Activated B cell treated with CpG ODN at 0.5 μM for 24 hours (primary cell): ENCODE measurements around the gene MTRFR. TPM values are rescaled to one million over a fixed set of nuclear protein-coding genes. Genes with fewer than 3 reads are reported as not detected.
A peak's percentile ranks its signal among the peaks of the same experiment; 100 is the strongest.
"Not testable (repeated sequence)": the region's sequence is repeated elsewhere in the genome, so short reads cannot be mapped to it uniquely, and the experiment has no call there.

Source experiments
- ATAC-seq: fragments of 200-7000 bp; cut with Tn5 transposase; one replicate; pipeline ENCODE4 v1.10.0; 2021; ENCODE audit warnings: low read depth, mild to moderate bottlenecking, moderate library complexity
- CTCF ChIA-PET: fragments of 350-600 bp; sonication (Branson Sonifier 250); formaldehyde crosslinking; loops from one replicate; lab custom pipeline; 2021; ENCODE audit warnings: antibody characterized with exemption; lab: Charles Lee
- POLR2A ChIA-PET: fragments of 350-600 bp; sonication (Branson Sonifier 250); formaldehyde crosslinking; loops from one replicate; lab custom pipeline; 2021; ENCODE audit warnings: antibody characterized with exemption; lab: Charles Lee
- DNase-seq: peaks from one replicate; pipeline ENCODE4 v3.0.0; 2022
- H3K27ac Mint-ChIP-seq: one replicate; pipeline ENCODE4 v1.8.0; 2020; ENCODE audit warnings: mixed read lengths
- H3K27me3 Mint-ChIP-seq: one replicate; pipeline ENCODE4 v1.8.0; 2021; ENCODE audit warnings: mixed read lengths
- H3K36me3 Mint-ChIP-seq: one replicate; pipeline ENCODE4 v1.8.0; 2021; ENCODE audit warnings: low read depth, mixed read lengths
- H3K4me1 Mint-ChIP-seq: one replicate; pipeline ENCODE4 v1.8.0; 2021; ENCODE audit warnings: mixed read lengths
- H3K4me3 Mint-ChIP-seq: one replicate; pipeline ENCODE4 v1.8.0; 2020; ENCODE audit warnings: mild to moderate bottlenecking, mixed read lengths
- H3K9me3 Mint-ChIP-seq: one replicate; pipeline ENCODE4 v1.8.0; 2020; ENCODE audit warnings: mixed read lengths
- intact Hi-C: fragments of 100-400 bp; cut with micrococcal nuclease; formaldehyde crosslinking; loops from one replicate; pipeline ENCODE4 v1.15.1; 2024
- total RNA-seq: library from RNA; stranded (reverse); gene quantifications from 2 replicates; pipeline ENCODE4 v1.2.3, GENCODE V29; 2022
- TF ChIP-seq, protein P1 (sequence below): fragments of 200-600 bp; IDR thresholded peaks from one replicate; pipeline ENCODE4 v1.8.0; 2022; ENCODE audit warnings: antibody characterized with exemption, mild to moderate bottlenecking

MTRFR gene
- 23.5 and 23.6 TPM in 2 replicates for total RNA-seq

DNA sequence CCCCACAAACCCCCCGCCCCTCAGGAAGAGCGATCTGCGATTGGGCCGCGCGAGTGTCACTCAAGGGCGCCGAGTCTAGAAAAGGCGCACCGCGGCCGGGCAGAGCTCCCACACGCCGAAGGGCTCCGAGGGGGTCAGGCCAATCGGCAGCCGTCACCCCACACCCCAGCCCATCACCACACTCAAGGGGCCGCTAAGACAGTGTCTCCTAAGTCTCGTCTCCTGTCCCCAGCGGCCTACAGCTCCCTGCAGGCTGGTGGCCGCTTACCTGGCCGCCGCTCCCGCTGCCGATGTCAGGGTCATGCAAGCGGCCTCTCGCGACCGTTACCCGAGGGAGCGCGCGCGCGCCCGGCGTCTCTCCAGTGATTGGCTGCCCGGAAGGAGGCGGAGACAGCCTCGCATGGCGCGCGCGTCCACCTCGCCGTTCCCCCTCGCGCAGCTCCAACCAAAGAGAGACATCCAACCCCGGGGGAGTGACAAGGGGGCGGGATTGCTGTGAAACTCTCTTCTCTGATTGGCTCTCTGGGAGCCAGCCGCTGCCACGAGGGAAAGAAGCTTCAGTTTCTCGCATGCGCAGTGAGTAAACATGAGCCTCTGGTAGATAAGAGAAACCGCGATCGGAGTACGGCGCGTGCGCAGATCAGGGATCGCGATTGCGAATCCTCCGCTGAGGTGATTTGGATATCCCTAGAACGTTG is at the start of gene MTRFR, which contains the start of gene MPHOSPH9:
Gene MTRFR, plus strand, starts transcription at position 630 of the 698 bp plus-strand sequence. CDS start 20,239 bp downstream, outside the sequence.
Gene MPHOSPH9, minus strand, starts transcription at position 335 of the 698 bp plus-strand sequence. CDS start 2,777 bp downstream, outside the sequence.
- CTCF ChIA-PET = interaction anchor here (0.9 to 4.9 kb wide), 4 partner anchors 78 to 259 kb away, joined by 3 to 42 read pairs (median 5); no protein-coding TSS in a partner anchor
- peak; percentile 90 for ATAC-seq
- peak; percentile 96 for DNase-seq
- H3K9me3 Mint-ChIP-seq = no peaks in the 10 kb centered on the region
- peaks cover 73% of the 10 kb centered on the region for H3K4me1 Mint-ChIP-seq
- POLR2A ChIA-PET = interaction anchor here (0.6 to 3.1 kb wide), 72 partner anchors 8 to 1832 kb away, joined by 3 to 53 read pairs (median 5); partner anchors contain the start of genes ABCB9, ARL6IP4, ATP6V0A2 and DDX55
- peaks cover 18% of the 10 kb centered on the region for H3K36me3 Mint-ChIP-seq
- H3K4me3 Mint-ChIP-seq = peak within 1 kb of the TSS; percentile 98
- peaks cover 3% of the 10 kb centered on the region for H3K27me3 Mint-ChIP-seq
- TF ChIP-seq, protein P1, sequence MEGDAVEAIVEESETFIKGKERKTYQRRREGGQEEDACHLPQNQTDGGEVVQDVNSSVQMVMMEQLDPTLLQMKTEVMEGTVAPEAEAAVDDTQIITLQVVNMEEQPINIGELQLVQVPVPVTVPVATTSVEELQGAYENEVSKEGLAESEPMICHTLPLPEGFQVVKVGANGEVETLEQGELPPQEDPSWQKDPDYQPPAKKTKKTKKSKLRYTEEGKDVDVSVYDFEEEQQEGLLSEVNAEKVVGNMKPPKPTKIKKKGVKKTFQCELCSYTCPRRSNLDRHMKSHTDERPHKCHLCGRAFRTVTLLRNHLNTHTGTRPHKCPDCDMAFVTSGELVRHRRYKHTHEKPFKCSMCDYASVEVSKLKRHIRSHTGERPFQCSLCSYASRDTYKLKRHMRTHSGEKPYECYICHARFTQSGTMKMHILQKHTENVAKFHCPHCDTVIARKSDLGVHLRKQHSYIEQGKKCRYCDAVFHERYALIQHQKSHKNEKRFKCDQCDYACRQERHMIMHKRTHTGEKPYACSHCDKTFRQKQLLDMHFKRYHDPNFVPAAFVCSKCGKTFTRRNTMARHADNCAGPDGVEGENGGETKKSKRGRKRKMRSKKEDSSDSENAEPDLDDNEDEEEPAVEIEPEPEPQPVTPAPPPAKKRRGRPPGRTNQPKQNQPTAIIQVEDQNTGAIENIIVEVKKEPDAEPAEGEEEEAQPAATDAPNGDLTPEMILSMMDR = no peak
- peak within 1 kb of the TSS; percentile 98 for H3K27ac Mint-ChIP-seq
- intact Hi-C loops = loop anchor here (1.0 to 10.0 kb wide), 11 partner anchors 38 to 1151 kb away; partner anchors contain the start of genes ABCB9, CCDC92, CDK2AP1 and DENR

DNA sequence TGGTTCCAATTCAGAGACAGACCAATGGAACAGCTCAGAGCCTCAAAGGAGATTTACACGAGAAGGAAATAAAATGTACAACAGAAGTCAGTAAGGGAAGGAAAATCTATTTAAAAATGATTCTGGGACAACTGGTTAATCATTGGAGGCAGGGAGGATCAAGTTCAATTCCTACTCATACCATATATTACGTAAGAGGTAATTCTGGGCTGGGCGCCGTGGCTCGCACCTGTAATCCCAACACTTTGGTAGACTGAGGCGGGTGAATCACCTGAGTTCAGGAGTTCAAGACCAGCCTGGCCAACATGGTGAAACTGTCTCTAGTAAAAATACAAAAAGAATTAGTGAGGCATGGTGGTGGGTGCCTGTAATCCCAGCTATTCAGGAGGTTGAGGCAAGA is 45.6 kb upstream of the MTRFR start:
- no peak overlapping the region for H3K27ac Mint-ChIP-seq
- no peaks in the 10 kb centered on the region for H3K4me1 Mint-ChIP-seq
- no peaks in the 10 kb centered on the region for H3K9me3 Mint-ChIP-seq
- POLR2A ChIA-PET = no interaction called here
- CTCF ChIA-PET = no interaction called here
- H3K27me3 Mint-ChIP-seq = no peaks in the 10 kb centered on the region
- no peak overlapping the region for H3K4me3 Mint-ChIP-seq
- TF ChIP-seq, protein P1 = no peak
- ATAC-seq = no peak
- peaks cover 46% of the 10 kb centered on the region for H3K36me3 Mint-ChIP-seq
- DNase-seq = no peak
- intact Hi-C loops = no loop called here

- DNase-seq (no peak), ATAC-seq (no peak)
- TF ChIP-seq, protein P1 = no peak
- no peak overlapping the region for H3K4me3 Mint-ChIP-seq
- no peaks in the 10 kb centered on the region for H3K4me1 Mint-ChIP-seq
- intact Hi-C loops = no loop called here
- no peak overlapping the region for H3K27ac Mint-ChIP-seq
- ChIA-PET POLR2A (no interaction called here), CTCF (interaction anchor here (1.2 kb wide), 1 partner anchor 38 kb away, joined by 3 read pairs; no protein-coding TSS in a partner anchor)
- no peaks in the 10 kb centered on the region for H3K27me3 Mint-ChIP-seq
- H3K36me3 Mint-ChIP-seq = peaks cover 49% of the 10 kb centered on the region
- no peaks in the 10 kb centered on the region for H3K9me3 Mint-ChIP-seq
These were observed 33.3 kb upstream of the MTRFR start for GRCh38 chr12:123199936-123200335.

- CTCF ChIA-PET = interaction anchor here (1.2 kb wide), 1 partner anchor 38 kb away, joined by 3 read pairs; no protein-coding TSS in a partner anchor
- intact Hi-C loops = no loop called here
- POLR2A ChIA-PET = no interaction called here
- no peak overlapping the region for H3K27ac Mint-ChIP-seq
- no peaks in the 10 kb centered on the region for H3K27me3 Mint-ChIP-seq
- H3K4me3 Mint-ChIP-seq = no peak overlapping the region
- H3K4me1 Mint-ChIP-seq = no peaks in the 10 kb centered on the region
- TF ChIP-seq, protein P1 = no peak
- ATAC-seq (no peak), DNase-seq (no peak)
- no peaks in the 10 kb centered on the region for H3K9me3 Mint-ChIP-seq
- peaks cover 50% of the 10 kb centered on the region for H3K36me3 Mint-ChIP-seq
These were observed 32.8 kb upstream of the MTRFR start for GRCh38 chr12:123200414-123200813.

DNA sequence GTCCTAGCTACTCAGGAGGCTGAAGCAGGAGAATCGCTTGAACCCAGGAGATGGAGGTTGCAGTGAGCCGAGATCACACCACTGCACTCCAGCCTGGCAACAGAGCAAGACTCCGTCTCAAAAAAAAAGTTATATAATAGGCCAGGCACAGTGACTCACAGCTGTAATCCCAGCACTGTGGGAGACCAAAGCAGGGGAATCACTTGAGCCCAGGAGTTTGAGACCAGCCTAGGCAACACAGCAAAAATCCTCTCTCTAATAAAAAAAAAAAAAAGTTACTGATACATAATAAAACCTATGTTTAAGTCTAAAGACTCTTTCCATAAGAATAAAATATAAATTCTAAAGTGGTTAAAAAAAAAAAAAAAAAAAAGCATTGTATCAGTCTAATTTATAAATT is 26.4 kb upstream of the MTRFR start:
- ATAC-seq = not testable (repeated sequence)
- H3K36me3 Mint-ChIP-seq = peaks cover 56% of the 10 kb centered on the region

GRCh38 chr12:123207815-123208214 is 25.4 kb upstream of the MTRFR start:
- CTCF ChIA-PET = interaction anchor here (0.6 kb wide), 1 partner anchor 9 kb away, joined by 3 read pairs; no protein-coding TSS in a partner anchor
- H3K27me3 Mint-ChIP-seq, H3K4me3 Mint-ChIP-seq, intact Hi-C loops, DNase-seq, H3K4me1 Mint-ChIP-seq, H3K27ac Mint-ChIP-seq, H3K9me3 Mint-ChIP-seq, POLR2A ChIA-PET, ATAC-seq: not testable (repeated sequence)
- H3K36me3 Mint-ChIP-seq = peaks cover 55% of the 10 kb centered on the region

More for the DNA sequence above, 26.4 kb upstream of the MTRFR start:
- H3K4me1 Mint-ChIP-seq, POLR2A ChIA-PET, H3K9me3 Mint-ChIP-seq, H3K27me3 Mint-ChIP-seq, intact Hi-C loops, H3K4me3 Mint-ChIP-seq, H3K27ac Mint-ChIP-seq, CTCF ChIA-PET, DNase-seq: not testable (repeated sequence)
